GM23248 (cell line): ENCODE measurements around the gene ARFGEF3.

Source experiments
- EZH2 ChIP-seq: fragments of 200-600 bp; sonication (generic); IDR thresholded peaks from 2 replicates; pipeline ENCODE4 v1.6.1; 2018; ENCODE audit warnings: antibody characterized with exemption, mild to moderate bottlenecking; ENCODE audit not compliant: insufficient read depth, poor library complexity, severe bottlenecking
- EZH2phosphoT487 ChIP-seq: fragments of 200-600 bp; sonication (generic); IDR thresholded peaks from 2 replicates; pipeline ENCODE4 v1.6.1; 2018; ENCODE audit warnings: antibody characterized with exemption, moderate library complexity, mild to moderate bottlenecking, low read depth; ENCODE audit not compliant: insufficient read depth

GRCh38 chr6:138323821-138324220 lies 162.1 kb downstream of the ARFGEF3 start:
- TF ChIP-seq EZH2phosphoT487, result no peak
- TF ChIP-seq EZH2, result no peak
